ENCODE data around the gene NKAIN2.

NKAIN2 gene

DNA sequence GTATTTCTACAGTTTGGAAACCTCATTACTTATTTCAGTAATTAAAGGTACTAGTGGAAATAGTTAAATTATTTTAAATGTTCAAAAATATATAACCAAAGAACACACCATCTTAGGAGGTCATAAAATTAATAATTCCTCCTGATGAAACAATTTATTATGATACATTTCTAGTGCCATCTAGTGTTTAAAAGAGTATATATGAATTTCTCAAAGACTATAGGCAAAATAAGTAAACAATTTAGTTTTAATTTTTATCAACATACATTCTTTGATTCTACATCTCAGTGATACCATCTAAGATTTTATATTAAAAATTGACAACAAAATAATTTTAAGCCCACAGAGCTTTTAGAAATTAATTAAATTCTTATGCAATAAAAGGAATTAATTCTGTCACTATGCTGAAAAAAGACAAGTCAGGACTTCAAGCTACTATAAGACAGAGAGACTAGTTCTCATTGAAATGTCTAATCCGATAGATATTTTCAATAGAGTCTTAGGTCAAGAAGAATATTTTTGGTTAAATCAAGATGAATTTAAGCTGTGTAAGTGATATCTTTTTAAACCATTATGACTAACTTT lies 1050.8 kb downstream of the NKAIN2 start:
- no peak overlapping the region for H3K4me3 ChIP-seq (ENCODE audit: insufficient read depth, low read depth, low read length)
- H3K4me1 ChIP-seq (ENCODE audit: control insufficient read depth, insufficient read depth, low read length): no peaks in the 10 kb centered on the region
- H3K27me3 ChIP-seq (ENCODE audit: control insufficient read depth, insufficient read depth, low read length, poor library complexity, severe bottlenecking): no peaks in the 10 kb centered on the region
- no peak overlapping the region for H3K27ac ChIP-seq (ENCODE audit: insufficient read depth, low read depth, low read length, poor library complexity, severe bottlenecking)
- WGBS, 2 experiments: 94 to 100% methylated on average over 1 of the region's 1 CpG
- H3K36me3 ChIP-seq (ENCODE audit: control insufficient read depth, insufficient read depth, low read length): no peaks in the 10 kb centered on the region
- no peaks in the 10 kb centered on the region for H3K9me3 ChIP-seq (ENCODE audit: control insufficient read depth, low read length)

DNA sequence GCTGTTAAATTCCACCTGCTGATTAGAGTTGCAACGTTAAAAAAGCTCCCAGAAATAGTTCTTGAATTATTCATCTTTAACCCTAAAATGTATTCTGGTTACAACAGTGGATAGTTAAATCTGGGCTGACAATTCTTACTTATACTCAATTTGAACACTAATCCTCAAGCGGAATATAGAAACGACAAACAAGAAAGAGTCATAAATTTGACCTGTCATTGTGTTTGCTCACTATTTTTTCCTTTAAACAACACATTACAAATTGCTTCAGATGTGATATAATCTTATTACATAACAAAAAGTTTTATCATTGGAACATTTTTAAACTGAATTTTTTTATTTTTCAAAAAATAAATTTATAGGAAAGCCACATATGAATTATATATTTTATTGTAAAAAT lies 1054.1 kb downstream of the NKAIN2 start:
- H3K36me3 ChIP-seq (ENCODE audit: control insufficient read depth, insufficient read depth, low read length): no peaks in the 10 kb centered on the region
- WGBS, 2 experiments: 68 to 92% methylated on average over 3 of the region's 3 CpGs
- H3K27me3 ChIP-seq (ENCODE audit: control insufficient read depth, insufficient read depth, low read length, poor library complexity, severe bottlenecking): no peaks in the 10 kb centered on the region
- no peak overlapping the region for H3K27ac ChIP-seq (ENCODE audit: insufficient read depth, low read depth, low read length, poor library complexity, severe bottlenecking)
- no peaks in the 10 kb centered on the region for H3K4me1 ChIP-seq (ENCODE audit: control insufficient read depth, insufficient read depth, low read length)
- no peaks in the 10 kb centered on the region for H3K9me3 ChIP-seq (ENCODE audit: control insufficient read depth, low read length)
- H3K4me3 ChIP-seq (ENCODE audit: insufficient read depth, low read depth, low read length): no peak overlapping the region

DNA sequence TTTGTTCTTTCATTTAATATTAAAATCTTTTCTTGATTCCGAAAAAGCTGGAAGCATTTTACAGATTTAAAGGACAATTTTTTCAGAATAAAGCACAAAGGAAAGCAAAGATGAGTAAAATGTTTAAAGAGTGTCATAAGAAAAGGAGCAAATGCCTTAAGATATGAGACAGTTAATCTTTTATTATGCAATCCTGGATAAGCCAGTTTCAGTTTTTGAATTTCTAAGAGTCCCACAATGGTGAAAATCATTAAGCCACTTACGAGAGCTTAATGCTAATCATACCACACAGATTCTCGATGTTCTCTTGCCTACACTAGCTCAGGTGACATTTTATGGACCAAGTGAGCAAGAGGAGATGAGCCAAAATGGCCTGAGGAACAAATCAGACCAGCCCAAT lies 1054.9 kb downstream of the NKAIN2 start:
- Histone ChIP-seq H3K9me3 (ENCODE audit: control insufficient read depth, low read length) (no peaks in the 10 kb centered on the region), H3K27me3 (ENCODE audit: control insufficient read depth, insufficient read depth, low read length, poor library complexity, severe bottlenecking) (no peaks in the 10 kb centered on the region), H3K4me3 (ENCODE audit: insufficient read depth, low read depth, low read length) (no peak overlapping the region), H3K36me3 (ENCODE audit: control insufficient read depth, insufficient read depth, low read length) (no peaks in the 10 kb centered on the region), H3K4me1 (ENCODE audit: control insufficient read depth, insufficient read depth, low read length) (no peaks in the 10 kb centered on the region), H3K27ac (ENCODE audit: insufficient read depth, low read depth, low read length, poor library complexity, severe bottlenecking) (no peak overlapping the region)
- 95 to 96% methylated on average over 2 to 3 of the region's 3 CpGs for WGBS, 2 experiments

DNA sequence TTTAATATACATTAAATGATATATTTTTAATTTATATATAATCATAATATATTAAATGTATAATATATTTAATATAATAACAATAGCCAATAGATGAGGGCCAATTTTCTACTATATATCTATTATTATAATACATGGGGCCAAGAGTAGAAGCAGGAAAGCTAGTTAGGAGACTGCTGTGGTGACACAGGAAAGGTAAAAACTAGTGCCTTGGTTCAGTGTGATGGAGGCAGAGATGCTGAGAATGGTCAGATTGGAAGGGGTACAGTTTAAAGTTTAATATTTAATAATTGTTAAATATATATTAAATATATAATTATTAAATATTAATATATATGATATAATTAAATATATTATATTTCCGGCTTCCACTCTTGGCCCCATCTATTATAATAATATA lies 1055.7 kb downstream of the NKAIN2 start:
- WGBS, 2 experiments: no CpG with 5 or more reads among the region's 1 CpG
- no peak overlapping the region for H3K4me3 ChIP-seq (ENCODE audit: insufficient read depth, low read depth, low read length)
- no peaks in the 10 kb centered on the region for H3K9me3 ChIP-seq (ENCODE audit: control insufficient read depth, low read length)
- no peaks in the 10 kb centered on the region for H3K27me3 ChIP-seq (ENCODE audit: control insufficient read depth, insufficient read depth, low read length, poor library complexity, severe bottlenecking)
- no peak overlapping the region for H3K27ac ChIP-seq (ENCODE audit: insufficient read depth, low read depth, low read length, poor library complexity, severe bottlenecking)
- H3K36me3 ChIP-seq (ENCODE audit: control insufficient read depth, insufficient read depth, low read length): no peaks in the 10 kb centered on the region
- H3K4me1 ChIP-seq (ENCODE audit: control insufficient read depth, insufficient read depth, low read length): no peaks in the 10 kb centered on the region

DNA sequence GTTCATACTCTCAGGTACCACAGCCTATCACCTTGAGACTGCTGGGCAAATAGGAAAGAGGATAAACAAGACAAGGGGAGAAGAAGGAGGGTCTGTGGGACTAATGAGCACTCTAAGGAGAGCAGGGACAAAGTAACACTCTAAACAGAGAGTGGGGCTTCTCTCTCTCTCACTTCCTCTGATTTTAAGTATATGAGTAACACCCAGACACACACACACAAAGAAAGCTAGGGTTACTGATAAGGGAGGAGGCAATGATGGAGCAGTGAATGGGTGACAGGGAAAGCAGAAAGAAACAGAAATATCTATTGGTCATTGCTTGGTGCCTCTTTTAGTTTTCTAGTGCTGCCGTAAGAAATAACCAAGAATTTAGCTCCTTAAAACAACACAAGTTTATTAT lies 1062.4 kb downstream of the NKAIN2 start:
- Histone ChIP-seq H3K27ac (ENCODE audit: insufficient read depth, low read depth, low read length, poor library complexity, severe bottlenecking) (no peak overlapping the region), H3K4me1 (ENCODE audit: control insufficient read depth, insufficient read depth, low read length) (peaks cover 4% of the 10 kb centered on the region), H3K9me3 (ENCODE audit: control insufficient read depth, low read length) (no peaks in the 10 kb centered on the region), H3K4me3 (ENCODE audit: insufficient read depth, low read depth, low read length) (no peak overlapping the region), H3K36me3 (ENCODE audit: control insufficient read depth, insufficient read depth, low read length) (no peaks in the 10 kb centered on the region), H3K27me3 (ENCODE audit: control insufficient read depth, insufficient read depth, low read length, poor library complexity, severe bottlenecking) (no peaks in the 10 kb centered on the region)
- WGBS, 2 experiments: 91 to 92% methylated on average over 1 of the region's 1 CpG

DNA sequence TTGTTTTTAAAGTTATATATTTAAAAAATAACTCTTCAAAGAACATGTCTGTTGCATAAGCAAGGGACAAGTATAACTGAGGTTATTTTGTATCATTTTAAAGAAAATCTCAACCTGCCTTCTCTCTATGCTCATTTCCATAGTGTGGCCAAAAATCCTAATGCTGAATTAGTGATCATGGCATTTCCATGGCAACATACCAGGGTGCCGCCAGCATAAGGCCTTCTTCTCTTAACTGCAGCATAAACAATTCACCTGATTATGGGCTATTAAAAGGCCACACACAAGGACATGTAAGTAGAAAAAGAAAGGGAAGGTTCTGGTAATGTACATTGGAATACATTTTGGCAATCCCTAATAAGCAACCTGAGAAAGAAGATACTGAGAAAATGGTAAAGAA lies 1063.5 kb downstream of the NKAIN2 start:
- H3K27ac ChIP-seq (ENCODE audit: insufficient read depth, low read depth, low read length, poor library complexity, severe bottlenecking): no peak overlapping the region
- H3K36me3 ChIP-seq (ENCODE audit: control insufficient read depth, insufficient read depth, low read length): no peaks in the 10 kb centered on the region
- no peak overlapping the region for H3K4me3 ChIP-seq (ENCODE audit: insufficient read depth, low read depth, low read length)
- no peaks in the 10 kb centered on the region for H3K27me3 ChIP-seq (ENCODE audit: control insufficient read depth, insufficient read depth, low read length, poor library complexity, severe bottlenecking)
- 91 to 94% methylated on average over 1 of the region's 1 CpG for WGBS, 2 experiments
- no peaks in the 10 kb centered on the region for H3K9me3 ChIP-seq (ENCODE audit: control insufficient read depth, low read length)
- peaks cover 4% of the 10 kb centered on the region for H3K4me1 ChIP-seq (ENCODE audit: control insufficient read depth, insufficient read depth, low read length)

DNA sequence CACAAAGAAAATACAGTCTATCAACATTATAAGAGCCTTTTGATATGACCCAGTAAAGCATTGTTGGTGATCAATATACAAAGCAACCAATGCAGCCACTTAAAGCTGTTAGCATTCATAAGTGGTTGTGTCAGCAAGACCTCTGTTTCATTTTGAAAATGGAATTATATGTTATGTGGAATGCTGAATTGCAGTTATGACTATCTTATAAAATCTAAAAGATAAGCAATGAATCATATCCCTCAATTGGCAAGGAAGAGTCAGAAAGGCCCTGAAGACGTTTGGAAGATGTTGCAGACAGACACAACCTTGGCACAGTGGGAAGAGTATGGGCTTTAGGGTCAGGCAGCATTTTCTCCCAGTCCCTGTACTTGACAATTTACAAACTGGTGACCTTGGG lies 1064.8 kb downstream of the NKAIN2 start:
- H3K27me3 ChIP-seq (ENCODE audit: control insufficient read depth, insufficient read depth, low read length, poor library complexity, severe bottlenecking): no peaks in the 10 kb centered on the region
- no peaks in the 10 kb centered on the region for H3K9me3 ChIP-seq (ENCODE audit: control insufficient read depth, low read length)
- WGBS, 2 experiments: 67 to 85% methylated on average over 1 of the region's 1 CpG
- no peaks in the 10 kb centered on the region for H3K36me3 ChIP-seq (ENCODE audit: control insufficient read depth, insufficient read depth, low read length)
- H3K4me3 ChIP-seq (ENCODE audit: insufficient read depth, low read depth, low read length): no peak overlapping the region
- no peak overlapping the region for H3K27ac ChIP-seq (ENCODE audit: insufficient read depth, low read depth, low read length, poor library complexity, severe bottlenecking)
- peaks cover 4% of the 10 kb centered on the region for H3K4me1 ChIP-seq (ENCODE audit: control insufficient read depth, insufficient read depth, low read length)

DNA sequence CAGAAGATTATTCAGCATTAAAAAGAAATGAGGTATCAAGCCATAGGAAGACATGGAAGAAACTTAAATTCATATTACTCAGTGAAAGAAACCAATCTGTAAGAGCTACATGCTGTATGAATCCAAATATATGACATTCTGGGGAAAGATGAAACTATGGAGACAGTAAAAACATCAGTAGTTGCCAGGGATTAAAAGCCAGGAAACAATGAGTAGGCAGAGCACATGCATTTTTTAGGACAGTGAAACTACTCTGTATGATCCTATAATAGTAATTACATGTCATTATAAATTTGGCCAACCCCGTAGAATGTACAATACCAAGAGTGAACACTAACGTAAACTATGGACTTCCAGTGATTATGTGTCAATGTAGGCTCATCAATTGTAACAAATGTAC lies 1065.8 kb downstream of the NKAIN2 start:
- Histone ChIP-seq H3K27ac (ENCODE audit: insufficient read depth, low read depth, low read length, poor library complexity, severe bottlenecking) (no peak overlapping the region), H3K9me3 (ENCODE audit: control insufficient read depth, low read length) (no peaks in the 10 kb centered on the region), H3K4me3 (ENCODE audit: insufficient read depth, low read depth, low read length) (no peak overlapping the region), H3K36me3 (ENCODE audit: control insufficient read depth, insufficient read depth, low read length) (no peaks in the 10 kb centered on the region), H3K4me1 (ENCODE audit: control insufficient read depth, insufficient read depth, low read length) (peaks cover 4% of the 10 kb centered on the region), H3K27me3 (ENCODE audit: control insufficient read depth, insufficient read depth, low read length, poor library complexity, severe bottlenecking) (no peaks in the 10 kb centered on the region)
- 93 to 100% methylated on average over 2 of the region's 2 CpGs for WGBS, 2 experiments

DNA sequence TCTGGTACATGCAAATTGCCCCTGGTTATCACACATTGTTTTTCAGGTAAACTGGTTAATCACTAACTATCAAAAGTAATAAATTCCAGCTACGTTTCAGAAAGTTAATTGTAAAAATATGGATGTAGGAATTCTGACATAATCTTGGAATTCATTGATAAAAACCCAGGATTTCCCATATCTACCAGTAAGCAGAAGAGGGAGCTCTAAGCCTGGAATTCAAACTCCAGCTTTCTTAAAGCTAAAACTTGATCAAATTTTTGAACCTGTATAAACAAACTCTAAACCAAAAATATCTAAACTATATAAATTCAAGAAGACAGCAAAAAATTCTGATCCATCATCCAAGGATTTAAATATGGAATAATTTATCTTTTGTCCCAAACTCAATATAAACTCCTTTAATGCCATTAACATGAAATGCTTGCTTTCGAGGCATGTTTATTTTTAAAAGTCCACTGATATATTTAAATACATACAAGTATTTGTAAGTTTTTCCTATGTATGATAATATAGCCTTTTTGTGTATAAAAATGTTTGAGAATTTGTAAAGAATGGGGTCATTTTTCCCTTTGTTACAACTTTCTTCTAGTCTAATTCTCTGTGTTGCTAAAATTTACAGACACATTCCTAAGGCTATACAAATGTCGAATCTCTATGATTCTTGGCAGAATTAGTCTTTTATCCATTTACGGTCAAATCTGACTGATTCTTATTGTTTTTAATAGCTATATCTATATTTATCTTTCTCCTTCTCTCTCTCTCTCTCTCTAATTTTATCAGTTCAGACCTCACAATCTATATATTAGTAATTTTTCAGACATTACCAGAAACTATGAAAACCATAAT lies 1067.2 kb downstream of the NKAIN2 start:
- H3K36me3 ChIP-seq (ENCODE audit: control insufficient read depth, insufficient read depth, low read length): no peaks in the 10 kb centered on the region
- peaks cover 4% of the 10 kb centered on the region for H3K4me1 ChIP-seq (ENCODE audit: control insufficient read depth, insufficient read depth, low read length)
- 84 to 96% methylated on average over 2 of the region's 4 CpGs for WGBS, 2 experiments

DNA sequence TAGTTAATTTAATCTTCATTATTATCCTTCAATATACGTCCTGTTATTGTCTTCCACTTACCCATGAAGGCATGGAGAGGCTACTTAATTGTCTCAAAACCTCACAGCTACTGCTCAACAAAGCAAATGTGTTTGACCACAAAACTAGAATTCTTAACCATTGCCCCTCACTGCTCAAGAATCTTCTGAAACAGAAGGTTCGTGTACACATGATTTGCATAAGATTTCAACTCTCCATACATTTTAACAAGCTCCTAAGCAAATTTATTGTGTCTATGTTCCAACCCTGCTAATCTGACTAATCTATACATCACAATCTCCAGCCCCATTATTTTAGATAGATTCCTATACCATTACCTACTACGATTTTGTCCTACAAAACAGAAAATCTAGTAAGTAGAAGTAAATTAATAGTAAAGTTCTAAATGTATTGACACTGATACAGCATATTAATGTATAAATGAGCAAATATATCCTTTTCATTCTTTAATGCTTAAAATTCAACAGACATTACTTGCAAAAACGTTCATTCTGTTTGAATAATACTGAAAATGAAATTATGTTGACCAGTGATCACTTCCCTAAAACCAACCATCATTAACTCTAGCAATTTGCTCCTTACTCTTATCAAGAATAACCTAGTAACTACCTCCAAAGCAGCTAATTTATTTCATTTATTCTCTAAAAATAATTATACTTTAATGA lies 1068.8 kb downstream of the NKAIN2 start:
- Histone ChIP-seq H3K27ac (ENCODE audit: insufficient read depth, low read depth, low read length, poor library complexity, severe bottlenecking) (no peak overlapping the region), H3K27me3 (ENCODE audit: control insufficient read depth, insufficient read depth, low read length, poor library complexity, severe bottlenecking) (no peaks in the 10 kb centered on the region), H3K4me1 (ENCODE audit: control insufficient read depth, insufficient read depth, low read length) (no peaks in the 10 kb centered on the region), H3K36me3 (ENCODE audit: control insufficient read depth, insufficient read depth, low read length) (no peaks in the 10 kb centered on the region), H3K9me3 (ENCODE audit: control insufficient read depth, low read length) (no peaks in the 10 kb centered on the region), H3K4me3 (ENCODE audit: insufficient read depth, low read depth, low read length) (no peak overlapping the region)
- WGBS, 2 experiments: 82 to 88% methylated on average over 2 to 3 of the region's 4 CpGs

More for the DNA sequence above, 1067.2 kb downstream of the NKAIN2 start:
- Histone ChIP-seq H3K4me3 (ENCODE audit: insufficient read depth, low read depth, low read length) (no peak overlapping the region), H3K27ac (ENCODE audit: insufficient read depth, low read depth, low read length, poor library complexity, severe bottlenecking) (no peak overlapping the region), H3K9me3 (ENCODE audit: control insufficient read depth, low read length) (no peaks in the 10 kb centered on the region), H3K27me3 (ENCODE audit: control insufficient read depth, insufficient read depth, low read length, poor library complexity, severe bottlenecking) (no peaks in the 10 kb centered on the region)

All from ectodermal cell (in vitro differentiated cells).